ENCODE measurements around the gene S100A7A.
"Not testable (repeated sequence)": the region's sequence is repeated elsewhere in the genome, so short reads cannot be mapped to it uniquely, and the experiment has no call there.

The S100A7A gene

DNA sequence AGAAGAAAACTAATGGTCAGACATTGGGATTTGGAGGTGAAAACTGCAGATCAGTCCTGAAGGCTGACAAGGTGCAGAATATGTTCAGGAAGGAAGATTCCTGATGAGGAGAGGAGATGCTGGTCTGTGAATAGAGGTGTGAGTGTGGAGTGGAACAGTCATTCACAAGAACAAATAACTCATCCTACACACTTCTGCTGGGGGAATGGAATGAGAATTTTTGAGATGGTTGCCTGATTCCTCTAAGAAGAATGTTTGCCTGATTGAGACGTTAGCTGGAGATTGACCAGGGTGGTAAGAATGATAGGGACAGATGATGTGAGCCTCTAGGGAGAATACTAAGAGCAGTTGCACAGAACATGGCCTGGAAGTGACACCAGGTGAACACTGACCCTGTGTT, 40.1 kb downstream of the S100A7A start:
- DNase-seq (ENCODE audit: low read depth in 3 of 3, low spot score in 1 of 3) = no peak

DNA sequence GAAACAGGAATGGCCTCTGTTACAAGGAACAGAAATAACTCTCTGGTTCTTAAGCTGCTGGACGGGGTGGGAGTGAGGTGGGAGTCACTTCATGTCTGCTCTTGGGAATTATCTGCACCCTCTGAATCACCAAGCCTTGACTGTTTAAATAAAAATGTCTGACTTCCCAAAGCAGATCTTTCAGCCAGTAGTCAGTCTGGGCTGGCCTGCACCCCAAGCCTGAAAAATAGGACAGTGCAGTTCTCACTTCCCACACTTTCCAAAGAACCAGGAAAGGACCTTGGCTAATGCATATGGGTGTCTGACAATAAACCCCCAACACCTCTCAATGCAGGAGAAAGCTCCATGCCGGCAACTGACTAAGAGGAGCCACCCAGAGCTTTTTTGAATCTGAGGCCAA, 43.3 kb downstream of the S100A7A start:
- no peak for DNase-seq (ENCODE audit: low read depth in 3 of 3, low spot score in 1 of 3)

GRCh38 chr1:153460551-153460950, 44.2 kb downstream of the S100A7A start, which contains the start of gene S100A7:
Gene S100A7 (minus strand): TSS chr1:153460651. CDS start chr1:153459013, 1,638 bp downstream.
- no peak for DNase-seq (ENCODE audit: low read depth in 3 of 3, low spot score in 1 of 3)

DNA sequence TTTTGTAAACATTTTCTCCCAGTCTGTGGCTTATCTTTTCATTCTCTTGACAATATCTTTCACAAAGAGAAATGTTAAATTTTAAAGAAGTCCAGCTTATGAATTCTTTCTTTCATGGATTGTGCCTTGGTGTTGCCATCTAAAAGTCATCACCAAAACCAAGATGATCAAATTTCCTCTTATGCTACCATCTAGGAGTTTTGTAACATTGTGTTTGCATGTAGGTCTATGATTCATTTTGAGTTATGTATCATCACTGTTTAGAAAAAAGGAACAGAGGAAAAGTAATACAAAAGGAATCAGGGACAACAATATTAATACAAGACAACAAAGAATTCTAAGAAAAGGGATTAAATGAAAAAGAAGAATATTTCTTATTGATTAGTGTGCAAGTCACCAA, 46.4 kb downstream of the S100A7A start:
- not testable (repeated sequence) for DNase-seq (ENCODE audit: low read depth in 3 of 3, low spot score in 1 of 3)

GRCh38 chr1:153465811-153466636, 49.7 kb downstream of the S100A7A start:
- peak; percentile 7 to 64 (median 9) for DNase-seq (ENCODE audit: low read depth in 3 of 3, low spot score in 1 of 3)

- no peak for DNase-seq (ENCODE audit: low read depth in 3 of 3, low spot score in 1 of 3)
Measured at GRCh38 chr1:153466908-153467307, 50.6 kb downstream of the S100A7A start.

DNA sequence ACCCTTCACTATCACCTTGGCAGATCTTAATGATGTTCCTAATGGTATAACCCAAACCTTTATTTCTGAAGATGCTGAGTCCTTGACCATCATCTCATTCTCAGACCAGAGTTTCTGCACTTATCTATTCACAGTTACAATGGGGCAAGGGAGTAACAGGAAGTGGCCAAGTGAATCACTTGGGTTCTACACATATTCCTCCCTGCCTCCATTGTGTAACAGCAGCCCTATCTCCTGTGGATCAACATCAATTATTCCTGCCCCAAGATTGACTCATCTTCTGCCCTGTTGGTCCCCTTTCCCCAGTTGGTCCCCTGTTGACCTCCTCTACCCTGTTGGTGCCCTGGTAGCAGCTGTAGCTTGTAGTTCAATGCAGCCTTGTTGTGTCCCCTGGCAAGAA, 54.4 kb downstream of the S100A7A start:
- no peak for DNase-seq (ENCODE audit: low read depth in 3 of 3, low spot score in 1 of 3)
